Ramos (cell line): Measurements from ENCODE around the gene IGF2BP1.

Experiments used
- in situ Hi-C: fragments of 300-500 bp; cut with MboI; formaldehyde crosslinking; loops from one replicate; pipeline ENCODE4 v1.14.3; 2022; ENCODE audit warnings: low sequenced_read_pairs; ENCODE audit not compliant: unreplicated experiment

The IGF2BP1 gene

GRCh38 chr17:48997103-48997826 is at the start of gene IGF2BP1:
Gene IGF2BP1, plus strand, starts transcription at chr17:48997385. Its CDS starts 361 bp downstream, at chr17:48997746.
- in situ Hi-C loops = no loop called here

DNA sequence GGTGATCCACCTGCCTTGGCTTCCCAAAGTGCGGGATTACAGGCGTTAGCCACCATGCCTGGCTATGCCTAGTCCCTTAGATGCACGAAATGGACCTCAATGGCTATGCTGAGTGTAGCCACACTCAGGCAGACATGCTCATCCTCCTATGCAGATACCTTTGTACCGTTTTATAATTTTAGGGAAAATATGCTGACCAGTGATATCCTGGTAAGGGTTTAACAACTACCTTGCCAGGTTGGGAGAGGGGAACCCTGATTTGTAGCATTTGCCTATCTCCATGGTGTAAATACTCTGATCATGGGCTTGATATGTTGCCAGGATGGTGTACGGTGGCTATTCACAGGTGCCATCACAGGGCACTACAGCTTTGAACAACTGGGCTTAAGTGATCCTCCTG is 45.6 kb upstream of the IGF2BP1 start:
- in situ Hi-C loops = no loop called here

DNA sequence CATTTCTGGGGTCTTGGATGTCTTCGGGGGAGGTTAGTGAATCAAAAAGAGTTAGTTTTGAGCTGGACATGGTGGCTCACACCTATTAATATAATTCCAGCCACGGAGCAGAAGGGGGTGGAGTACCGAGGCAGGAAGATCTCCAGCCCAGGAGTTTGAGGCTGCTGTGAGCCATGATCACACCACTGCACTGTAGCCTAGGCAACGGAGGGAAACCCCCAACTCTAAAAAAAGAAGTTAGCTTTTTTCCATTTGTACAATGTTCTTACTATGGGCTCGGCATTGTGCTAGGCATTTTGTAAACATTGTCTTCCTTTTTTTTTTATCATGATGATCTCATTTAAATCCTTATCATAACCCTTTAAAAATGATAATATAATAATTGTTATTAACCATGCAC is 44.3 kb upstream of the IGF2BP1 start:
- in situ Hi-C loops = no loop called here

GRCh38 chr17:48954300-48954755 is 42.9 kb upstream of the IGF2BP1 start:
- in situ Hi-C loops = no loop called here

- in situ Hi-C loops = no loop called here
Observed at GRCh38 chr17:48960834-48961515, 36.2 kb upstream of the IGF2BP1 start.

GRCh38 chr17:48961516-48962233 is 35.5 kb upstream of the IGF2BP1 start:
- in situ Hi-C loops = no loop called here

- in situ Hi-C loops = no loop called here
Observed at GRCh38 chr17:48970224-48970623, 27.0 kb upstream of the IGF2BP1 start.

DNA sequence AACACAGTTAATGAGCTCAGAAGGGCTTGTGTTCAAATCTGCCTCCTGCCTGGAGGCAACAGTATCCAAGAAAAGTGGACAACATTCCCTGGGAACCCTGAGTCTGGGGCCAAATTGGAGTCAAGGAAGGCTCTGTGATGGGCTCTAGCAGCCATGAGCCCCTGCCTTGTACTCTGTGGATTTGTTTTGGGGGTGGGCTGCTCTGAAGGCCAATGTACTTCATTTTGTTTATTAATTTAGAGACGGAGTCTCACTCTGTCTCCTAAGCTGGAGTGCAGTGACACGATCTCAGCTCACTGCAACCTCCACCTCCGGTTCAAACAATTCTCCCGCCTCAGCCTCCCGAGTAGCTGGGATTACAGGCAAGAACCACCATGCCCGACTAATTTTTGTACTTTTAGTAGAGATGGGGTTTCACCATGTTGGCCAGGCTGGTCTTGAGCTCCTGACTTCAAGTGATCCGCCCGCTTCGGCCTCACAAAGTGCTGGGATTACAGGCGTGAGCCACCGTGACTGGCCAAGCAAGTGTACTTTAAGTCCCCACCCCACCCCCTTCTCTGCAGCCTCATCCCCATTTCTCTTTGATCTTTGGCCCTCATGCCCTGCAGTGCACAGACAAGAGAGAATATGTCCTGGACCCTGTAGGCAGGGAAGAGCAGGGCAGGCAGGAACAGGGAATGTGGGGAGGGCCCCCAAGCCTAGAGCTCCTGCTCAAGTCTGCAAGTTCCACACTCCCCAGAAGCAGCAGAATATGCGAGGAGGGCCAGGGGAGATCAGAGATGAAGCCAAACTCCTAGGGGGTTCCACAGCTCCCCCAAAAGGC is 26.1 kb upstream of the IGF2BP1 start:
- in situ Hi-C loops = no loop called here

GRCh38 chr17:48972749-48973097 is 24.5 kb upstream of the IGF2BP1 start:
- in situ Hi-C loops = no loop called here

GRCh38 chr17:48973806-48974205 is 23.4 kb upstream of the IGF2BP1 start:
- in situ Hi-C loops = no loop called here

DNA sequence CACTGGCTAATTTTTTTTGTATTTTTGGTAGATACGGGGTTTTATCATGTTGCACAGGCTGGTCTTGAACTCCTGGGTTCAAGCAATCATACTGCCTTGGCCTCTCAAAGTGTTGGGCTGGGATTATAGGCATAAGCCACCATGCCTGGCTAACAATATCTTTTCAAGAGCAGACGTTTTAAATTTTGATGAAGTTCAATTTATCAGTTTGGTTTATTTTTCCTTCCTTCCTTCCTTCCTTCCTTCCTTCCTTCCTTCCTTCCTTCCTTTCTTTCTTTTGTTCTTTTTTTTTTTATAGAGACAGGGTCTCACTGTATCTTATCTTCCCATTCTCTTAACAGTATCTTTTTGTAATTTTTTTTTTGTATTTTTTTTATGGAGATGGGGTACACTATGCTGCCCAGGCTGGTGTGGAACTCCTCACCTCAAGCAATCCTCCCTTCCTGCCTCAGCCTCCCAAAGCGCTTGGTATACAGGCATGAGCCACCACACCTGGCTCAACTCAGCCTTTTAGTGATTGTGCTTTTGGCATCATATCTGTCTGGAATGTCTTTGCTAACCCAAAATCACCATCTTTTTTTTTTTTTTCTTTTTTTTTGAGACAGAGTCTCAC is 15.2 kb upstream of the IGF2BP1 start:
- in situ Hi-C loops = no loop called here

DNA sequence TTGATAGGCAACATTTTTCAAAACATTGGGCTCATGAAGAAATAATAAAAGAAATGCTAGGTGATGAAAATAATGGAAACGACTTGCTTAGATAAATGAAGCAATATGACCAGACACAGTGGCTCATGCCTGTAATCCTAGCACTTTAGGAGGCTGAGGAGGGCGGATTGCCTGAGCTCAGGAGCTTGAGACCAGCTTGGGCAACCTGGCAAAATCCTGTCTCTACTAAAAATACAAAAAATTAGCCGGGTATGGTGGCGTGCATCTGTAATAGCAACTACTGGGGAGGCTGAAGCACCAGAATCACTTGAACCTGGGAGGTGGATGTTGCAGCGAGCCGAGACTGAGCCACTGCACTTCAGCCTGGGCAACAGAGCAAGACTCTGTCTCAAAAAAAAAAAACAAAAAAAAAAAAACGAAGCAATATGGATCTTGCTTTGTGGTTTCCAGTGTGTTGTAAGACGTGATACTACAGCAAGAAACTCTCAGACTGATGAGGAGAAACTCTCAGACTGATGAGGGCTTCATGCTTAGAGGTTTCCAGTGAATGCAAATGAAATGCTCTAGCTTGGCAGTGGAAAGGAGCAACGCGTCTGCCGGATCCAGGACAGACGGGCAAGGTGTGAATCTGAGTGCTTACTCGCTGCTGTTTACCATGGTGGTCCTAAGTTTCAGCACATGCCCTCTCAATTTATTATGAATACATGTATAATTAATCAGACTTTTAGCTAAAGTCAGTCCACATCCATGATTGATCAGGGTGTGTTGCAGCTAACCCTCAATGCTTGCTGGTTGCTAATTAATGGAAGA is 11.5 kb upstream of the IGF2BP1 start:
- in situ Hi-C loops = no loop called here

DNA sequence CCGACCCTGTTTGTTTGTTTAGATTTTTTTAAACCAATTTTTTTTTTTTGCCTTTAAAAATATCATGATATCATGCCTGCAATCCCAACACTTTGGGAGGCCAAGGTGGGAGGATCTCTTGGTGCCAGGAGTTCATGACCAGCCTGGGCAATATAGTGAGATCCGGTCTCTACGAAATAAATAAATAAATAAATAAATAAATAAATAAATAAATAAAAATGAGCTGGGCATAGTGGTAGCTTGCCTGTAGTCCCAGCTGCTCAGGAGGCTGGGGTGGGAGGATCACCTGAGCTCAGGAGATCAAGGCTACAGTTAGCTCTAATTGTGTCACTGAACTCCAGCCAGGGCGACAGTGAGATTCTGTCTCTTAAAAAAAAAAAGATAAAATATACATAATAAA is 8.1 kb upstream of the IGF2BP1 start:
- in situ Hi-C loops = no loop called here

- in situ Hi-C loops = no loop called here
Observed at GRCh38 chr17:48990882-48991357, 6.3 kb upstream of the IGF2BP1 start.

DNA sequence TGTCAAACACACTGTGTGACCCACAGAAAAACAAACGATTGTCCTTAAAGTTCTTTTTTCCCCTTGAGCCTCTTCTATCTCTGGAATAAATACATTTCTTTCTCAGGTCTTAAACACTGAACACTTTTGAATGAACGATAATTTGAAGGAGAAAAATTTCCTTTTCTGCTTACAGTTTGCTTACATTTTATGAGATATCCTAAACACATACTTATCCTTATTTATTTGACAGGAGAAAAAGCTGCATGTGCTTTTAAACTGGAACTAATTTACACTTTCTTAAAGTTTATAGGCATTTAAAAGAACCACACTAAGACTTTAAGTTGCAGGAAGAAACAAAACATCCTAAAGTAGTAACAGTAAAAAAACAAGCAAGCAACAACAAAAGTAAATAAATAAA is 4.7 kb upstream of the IGF2BP1 start:
- in situ Hi-C loops = no loop called here

DNA sequence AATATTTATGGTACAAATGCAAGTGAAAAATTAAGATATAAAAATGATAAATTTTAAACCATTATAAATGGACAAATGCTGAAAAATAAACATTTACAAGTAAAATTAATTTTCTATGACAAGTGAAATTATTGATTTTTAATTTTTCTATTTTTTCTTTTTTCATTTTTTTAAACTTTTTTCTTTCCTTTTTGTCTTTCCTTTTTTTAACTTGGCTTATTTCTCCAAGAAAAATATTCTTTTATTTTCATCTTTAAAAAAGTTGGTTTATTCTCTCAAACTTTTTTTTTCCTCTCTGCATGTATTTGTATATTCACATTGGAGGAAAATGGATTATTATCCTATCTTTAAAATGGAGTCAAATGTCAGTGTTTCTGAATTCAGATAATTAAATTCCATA is 3.9 kb upstream of the IGF2BP1 start:
- in situ Hi-C loops = no loop called here

GRCh38 chr17:48993951-48994350 is 3.2 kb upstream of the IGF2BP1 start:
- in situ Hi-C loops = no loop called here

GRCh38 chr17:48994549-48995303 is 2.5 kb upstream of the IGF2BP1 start:
- in situ Hi-C loops = no loop called here
